HEK293 (cell line): Measurements from ENCODE around the gene SAYSD1.

Experiments
- CTCF ChIA-PET: fragments of 350-600 bp; formaldehyde crosslinking; extraction: SDS; loops from one replicate; lab custom pipeline; 2021; ENCODE audit warnings: antibody characterized with exemption; lab: Yijun Ruan, JAX
- POLR2A ChIA-PET: fragments of 300-600 bp; formaldehyde crosslinking; extraction: SDS; loops from one replicate; lab custom pipeline; 2020; ENCODE audit warnings: antibody characterized with exemption, inconsistent platforms; lab: Yijun Ruan, JAX
- H3K27ac ChIP-seq: fragments of 200-500 bp; sonication (Bioruptor generic); 2 replicates; pipeline ENCODE4 v1.5.1; 2014; ENCODE audit warnings: low read depth, low read length, control low read depth, inconsistent platforms; ENCODE audit errors: extremely low read depth
- H3K36me3 ChIP-seq, 2 experiments: fragments of 200-500 bp in 1 of 2; sonication (Bioruptor generic) in 1 of 2; 1 replicate in 1 of 2; 2 replicates in 1 of 2; pipeline ENCODE4 v1.5.1; 2014 to 2017; ENCODE audit warnings: inconsistent platforms in 2 of 2, low read length in 2 of 2; ENCODE audit not compliant: control insufficient read depth in 2 of 2, insufficient read depth in 1 of 2
- H3K4me1 ChIP-seq: fragments of 200-500 bp; sonication (Bioruptor generic); 2 replicates; pipeline ENCODE4 v1.5.1; 2014; ENCODE audit warnings: mild to moderate bottlenecking, low read length, inconsistent platforms; ENCODE audit not compliant: control insufficient read depth, insufficient read depth
- H3K4me3 ChIP-seq: 2 replicates; pipeline ENCODE4 v1.5.1; 2011; ENCODE audit warnings: low read depth, mild to moderate bottlenecking, control low read depth, low read length, moderate library complexity
- H3K9me3 ChIP-seq: fragments of 200-500 bp; sonication (Bioruptor generic); 2 replicates; pipeline ENCODE4 v1.5.1; 2014; ENCODE audit warnings: low read depth, low read length, inconsistent platforms; ENCODE audit not compliant: control insufficient read depth, insufficient read depth
- GLI2 ChIP-seq: fragments of 450-650 bp; formaldehyde crosslinking; IDR thresholded peaks from 2 replicates; pipeline ENCODE4; 2017; ENCODE audit warnings: missing biosample characterization, missing genetic modification characterization, low read depth, borderline replicate concordance
- INSM2 ChIP-seq: fragments of 450-650 bp; formaldehyde crosslinking; IDR thresholded peaks from 2 replicates; pipeline ENCODE4 v1.5.1; 2016; ENCODE audit warnings: missing biosample characterization, missing genetic modification characterization
- SCRT2 ChIP-seq: fragments of 450-650 bp; formaldehyde crosslinking; IDR thresholded peaks from 2 replicates; pipeline ENCODE4 v1.5.1; 2016; ENCODE audit warnings: missing biosample characterization, missing genetic modification characterization
- SP2 ChIP-seq: fragments of 450-650 bp; formaldehyde crosslinking; IDR thresholded peaks from 2 replicates; pipeline ENCODE4 v1.5.1; 2016; ENCODE audit warnings: missing biosample characterization, missing genetic modification characterization
- ZBTB1 ChIP-seq: fragments of 450-650 bp; formaldehyde crosslinking; IDR thresholded peaks from 2 replicates; pipeline ENCODE4 v1.5.1; 2016; ENCODE audit warnings: missing biosample characterization, missing genetic modification characterization
- ZBTB20 ChIP-seq: fragments of 450-650 bp; formaldehyde crosslinking; IDR thresholded peaks from 2 replicates; pipeline ENCODE4 v1.5.1; 2016; ENCODE audit warnings: missing biosample characterization, missing genetic modification characterization
- ZBTB21 ChIP-seq: fragments of 450-650 bp; formaldehyde crosslinking; IDR thresholded peaks from 2 replicates; pipeline ENCODE4 v1.5.1; 2017; ENCODE audit warnings: missing biosample characterization, missing genetic modification characterization
- ZBTB7A ChIP-seq: fragments of 450-650 bp; formaldehyde crosslinking; IDR thresholded peaks from 2 replicates; pipeline ENCODE4 v1.5.1; 2016; ENCODE audit warnings: low read depth, missing biosample characterization, missing genetic modification characterization
- ZNF121 ChIP-seq: fragments of 450-650 bp; formaldehyde crosslinking; IDR thresholded peaks from 2 replicates; pipeline ENCODE4 v1.5.1; 2016; ENCODE audit warnings: missing biosample characterization, missing genetic modification characterization
- ZNF175 ChIP-seq: fragments of 450-650 bp; formaldehyde crosslinking; IDR thresholded peaks from 2 replicates; pipeline ENCODE4 v1.5.1; 2016; ENCODE audit warnings: missing biosample characterization, missing genetic modification characterization
- ZNF335 ChIP-seq: fragments of 450-650 bp; formaldehyde crosslinking; conservative IDR thresholded peaks from 2 replicates; pipeline ENCODE4 v1.5.1; 2016; ENCODE audit warnings: missing biosample characterization, missing genetic modification characterization
- ZNF416 ChIP-seq: fragments of 450-650 bp; formaldehyde crosslinking; IDR thresholded peaks from 2 replicates; pipeline ENCODE4 v1.5.1; 2016; ENCODE audit warnings: missing biosample characterization, missing genetic modification characterization
- ZNF529 ChIP-seq: fragments of 450-650 bp; formaldehyde crosslinking; IDR thresholded peaks from 2 replicates; pipeline ENCODE4 v1.5.1; 2017; ENCODE audit warnings: missing genetic modification characterization, missing biosample characterization; ENCODE audit not compliant: insufficient replicate concordance
- ZNF560 ChIP-seq: fragments of 450-650 bp; formaldehyde crosslinking; IDR thresholded peaks from 2 replicates; pipeline ENCODE4 v1.5.1; 2017; ENCODE audit warnings: missing biosample characterization, missing genetic modification characterization, borderline replicate concordance
- ZNF580 ChIP-seq: fragments of 450-650 bp; formaldehyde crosslinking; IDR thresholded peaks from 2 replicates; pipeline ENCODE4 v1.5.1; 2016; ENCODE audit warnings: missing biosample characterization, missing genetic modification characterization
- ZNF600 ChIP-seq: fragments of 450-650 bp; formaldehyde crosslinking; IDR thresholded peaks from 2 replicates; pipeline ENCODE4 v1.5.1; 2016; ENCODE audit warnings: missing biosample characterization, missing genetic modification characterization
- ZNF610 ChIP-seq: fragments of 450-650 bp; formaldehyde crosslinking; IDR thresholded peaks from 2 replicates; pipeline ENCODE4 v1.5.1; 2016; ENCODE audit warnings: missing biosample characterization, missing genetic modification characterization, borderline replicate concordance
- ZNF623 ChIP-seq: fragments of 450-650 bp; formaldehyde crosslinking; IDR thresholded peaks from 2 replicates; pipeline ENCODE4 v1.5.1; 2016; ENCODE audit warnings: missing biosample characterization, missing genetic modification characterization
- ZNF677 ChIP-seq: fragments of 450-650 bp; IDR thresholded peaks from 2 replicates; pipeline ENCODE4 v1.5.0; 2018; ENCODE audit warnings: missing biosample characterization, mild to moderate bottlenecking, missing genetic modification characterization, moderate library complexity
- ZNF692 ChIP-seq: fragments of 450-650 bp; formaldehyde crosslinking; IDR thresholded peaks from 2 replicates; pipeline ENCODE4 v1.5.1; 2016; ENCODE audit warnings: missing biosample characterization, missing genetic modification characterization
- ZNF791 ChIP-seq: fragments of 450-650 bp; formaldehyde crosslinking; IDR thresholded peaks from 2 replicates; pipeline ENCODE4 v1.5.1; 2016; ENCODE audit warnings: missing biosample characterization, missing genetic modification characterization
- ZNF837 ChIP-seq: fragments of 450-650 bp; formaldehyde crosslinking; IDR thresholded peaks from 2 replicates; pipeline ENCODE4 v1.5.1; 2016; ENCODE audit warnings: missing biosample characterization, missing genetic modification characterization
- ZSCAN23 ChIP-seq: fragments of 450-650 bp; formaldehyde crosslinking; IDR thresholded peaks from 2 replicates; pipeline ENCODE4 v1.5.1; 2016; ENCODE audit warnings: missing biosample characterization, missing genetic modification characterization
- TF ChIP-seq, protein P1 (sequence below): fragments of 450-650 bp; formaldehyde crosslinking; IDR thresholded peaks from 2 replicates; pipeline ENCODE4 v1.5.1; 2016; ENCODE audit warnings: missing biosample characterization, missing genetic modification characterization
- TF ChIP-seq, protein P2 (sequence below): fragments of 450-650 bp; formaldehyde crosslinking; IDR thresholded peaks from 2 replicates; pipeline ENCODE4 v1.5.1; 2016; ENCODE audit warnings: missing biosample characterization, missing genetic modification characterization

The SAYSD1 gene

GRCh38 chr6:39108041-39108839, 6.7 kb downstream of the SAYSD1 start (continued):
- no peak for TF ChIP-seq ZNF529 (tag by site-specific recombination)
- TF ChIP-seq INSM2 (tag by site-specific recombination), result no peak
- TF ChIP-seq ZNF623 (tag by site-specific recombination), result no peak
- TF ChIP-seq ZBTB7A (tag by site-specific recombination), result no peak
- TF ChIP-seq ZNF791 (tag by site-specific recombination), result no peak
- no peak for TF ChIP-seq ZBTB20 (tag by site-specific recombination)
- no peak for TF ChIP-seq ZNF560 (tag by site-specific recombination)
- no peak for TF ChIP-seq SP2 (tag by site-specific recombination)
- TF ChIP-seq ZBTB21 (tag by site-specific recombination), result no peak
- no peak for TF ChIP-seq ZNF677 (tag by site-specific recombination)
- TF ChIP-seq ZNF837, result no peak

DNA sequence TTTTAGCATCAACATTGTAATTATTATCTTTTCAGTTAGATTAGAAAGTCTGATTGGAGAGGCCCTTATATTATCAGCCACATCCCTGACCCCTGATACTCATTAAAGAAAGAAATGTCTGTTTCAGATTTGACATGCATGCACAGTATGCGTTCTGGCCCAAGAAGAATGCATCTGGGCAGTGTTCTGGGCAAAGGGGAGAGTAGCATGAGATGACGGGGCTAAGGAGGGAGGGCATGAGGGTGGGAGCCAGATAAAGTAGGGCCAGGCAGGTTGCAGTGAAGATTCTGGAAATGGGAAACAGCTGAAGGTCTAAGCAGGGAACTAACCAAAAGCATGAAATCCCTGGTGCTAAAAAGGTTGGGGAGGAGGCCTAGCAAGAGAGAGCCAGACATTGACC, 7.3 kb downstream of the SAYSD1 start:
- CTCF ChIA-PET, result no interaction called here
- Histone ChIP-seq H3K4me1 (peaks cover 10% of the 10 kb centered on the region; the same call in 1 of the 2 replicates), H3K9me3 (no peaks in the 10 kb centered on the region), H3K27ac (no peak overlapping the region), H3K36me3 (peaks cover 4 to 38% of the 10 kb centered on the region in 2 experiments; a peak in 1 of 3 replicates), H3K4me3 (no peak overlapping the region)
- POLR2A ChIA-PET, result no interaction called here
- TF ChIP-seq ZNF416 (tag by site-specific recombination) (no peak), ZSCAN23 (tag by site-specific recombination) (no peak), GLI2 (no peak), ZBTB1 (tag by site-specific recombination) (no peak), SCRT2 (tag by site-specific recombination) (no peak), ZNF175 (tag by site-specific recombination) (no peak)
- TF ChIP-seq, protein P1, sequence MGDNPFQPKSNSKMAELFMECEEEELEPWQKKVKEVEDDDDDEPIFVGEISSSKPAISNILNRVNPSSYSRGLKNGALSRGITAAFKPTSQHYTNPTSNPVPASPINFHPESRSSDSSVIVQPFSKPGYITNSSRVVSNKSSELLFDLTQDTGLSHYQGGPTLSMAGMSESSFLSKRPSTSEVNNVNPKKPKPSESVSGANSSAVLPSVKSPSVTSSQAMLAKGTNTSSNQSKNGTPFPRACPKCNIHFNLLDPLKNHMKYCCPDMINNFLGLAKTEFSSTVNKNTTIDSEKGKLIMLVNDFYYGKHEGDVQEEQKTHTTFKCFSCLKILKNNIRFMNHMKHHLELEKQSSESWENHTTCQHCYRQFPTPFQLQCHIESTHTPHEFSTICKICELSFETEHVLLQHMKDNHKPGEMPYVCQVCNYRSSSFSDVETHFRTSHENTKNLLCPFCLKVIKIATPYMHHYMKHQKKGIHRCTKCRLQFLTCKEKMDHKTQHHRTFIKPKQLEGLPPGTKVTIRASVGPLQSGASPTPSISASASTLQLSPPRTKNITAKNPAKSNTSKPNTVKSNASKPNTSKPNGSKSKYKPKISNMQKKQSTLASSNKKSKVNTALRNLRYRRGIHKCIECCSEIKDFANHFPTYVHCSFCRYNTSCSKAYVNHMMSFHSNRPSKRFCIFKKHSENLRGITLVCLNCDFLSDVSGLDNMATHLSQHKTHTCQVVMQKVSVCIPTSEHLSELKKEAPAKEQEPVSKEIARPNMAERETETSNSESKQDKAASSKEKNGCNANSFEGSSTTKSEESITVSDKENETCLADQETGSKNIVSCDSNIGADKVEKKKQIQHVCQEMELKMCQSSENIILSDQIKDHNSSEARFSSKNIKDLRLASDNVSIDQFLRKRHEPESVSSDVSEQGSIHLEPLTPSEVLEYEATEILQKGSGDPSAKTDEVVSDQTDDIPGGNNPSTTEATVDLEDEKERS (tag by site-specific recombination), result no peak

- Histone ChIP-seq H3K9me3 (no peaks in the 10 kb centered on the region), H3K36me3 (peaks cover 4 to 38% of the 10 kb centered on the region in 2 experiments; a peak in 1 of 3 replicates), H3K4me1 (peaks cover 7% of the 10 kb centered on the region; the same call in 1 of the 2 replicates), H3K27ac (no peak overlapping the region), H3K4me3 (no peak overlapping the region)
- TF ChIP-seq ZNF610, result no peak
- TF ChIP-seq ZSCAN23 (tag by site-specific recombination), result no peak
- TF ChIP-seq ZNF335, result no peak
- no peak for TF ChIP-seq ZNF692 (tag by site-specific recombination)
- TF ChIP-seq, protein P2, sequence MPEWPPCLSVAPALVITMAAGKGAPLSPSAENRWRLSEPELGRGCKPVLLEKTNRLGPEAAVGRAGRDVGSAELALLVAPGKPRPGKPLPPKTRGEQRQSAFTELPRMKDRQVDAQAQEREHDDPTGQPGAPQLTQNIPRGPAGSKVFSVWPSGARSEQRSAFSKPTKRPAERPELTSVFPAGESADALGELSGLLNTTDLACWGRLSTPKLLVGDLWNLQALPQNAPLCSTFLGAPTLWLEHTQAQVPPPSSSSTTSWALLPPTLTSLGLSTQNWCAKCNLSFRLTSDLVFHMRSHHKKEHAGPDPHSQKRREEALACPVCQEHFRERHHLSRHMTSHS, result no peak
- TF ChIP-seq ZNF580 (tag by site-specific recombination), result no peak
- no peak for TF ChIP-seq ZNF600 (tag by site-specific recombination)
- TF ChIP-seq ZNF121, result no peak
- POLR2A ChIA-PET, result no interaction called here
- CTCF ChIA-PET, result no interaction called here
These were observed 8.0 kb downstream of the SAYSD1 start for GRCh38 chr6:39107034-39107433.
